Type B pancreatic cell (in vitro differentiated cells): ENCODE data around the gene ROR2. TPM values are rescaled to one million over a fixed set of nuclear protein-coding genes. Genes with fewer than 3 reads are reported as not detected.

Experiments
- DNase-seq: peaks from one replicate; pipeline ENCODE4 v3.0.0; 2021; ENCODE audit warnings: mixed read lengths; ENCODE audit not compliant: unreplicated experiment; ENCODE audit errors: extremely low spot score
- H3K27ac Mint-ChIP-seq: 2 replicates; pipeline ENCODE4 v1.8.0; 2021; ENCODE audit warnings: mild to moderate bottlenecking, mixed read lengths
- H3K27me3 Mint-ChIP-seq: 2 replicates; pipeline ENCODE4 v1.8.0; 2021; ENCODE audit warnings: mixed read lengths
- H3K36me3 Mint-ChIP-seq: 2 replicates; pipeline ENCODE4 v1.8.0; 2021; ENCODE audit warnings: mixed read lengths
- H3K4me1 Mint-ChIP-seq: one replicate; pipeline ENCODE4 v1.8.0; 2021; ENCODE audit warnings: mixed read lengths; ENCODE audit not compliant: unreplicated experiment
- H3K4me3 Mint-ChIP-seq: 2 replicates; pipeline ENCODE4 v1.8.0; 2021; ENCODE audit warnings: mild to moderate bottlenecking, mixed read lengths
- H3K9me3 Mint-ChIP-seq: 2 replicates; pipeline ENCODE4 v1.8.0; 2021; ENCODE audit warnings: mixed read lengths
- CTCF ChIP-seq: fragments of 200-600 bp; sonication (generic); conservative IDR thresholded peaks from 2 replicates; pipeline ENCODE4 v1.5.0; 2021; ENCODE audit warnings: antibody characterized with exemption, mild to moderate bottlenecking
- total RNA-seq: library from RNA; stranded (reverse); gene quantifications from 2 replicates; pipeline ENCODE4 v1.2.1, GENCODE V29; 2021; ENCODE audit warnings: low replicate concordance

The ROR2 gene
- total RNA-seq, 1 donor from 2014 or later: 48.9 TPM

- no peaks in the 10 kb centered on the region for H3K4me1 Mint-ChIP-seq
- TF ChIP-seq CTCF: no peak
- H3K27ac Mint-ChIP-seq: no peak overlapping the region
- no peaks in the 10 kb centered on the region for H3K27me3 Mint-ChIP-seq
- no peak for DNase-seq
- H3K4me3 Mint-ChIP-seq: no peak overlapping the region
- peaks cover 7% of the 10 kb centered on the region for H3K9me3 Mint-ChIP-seq
- no peaks in the 10 kb centered on the region for H3K36me3 Mint-ChIP-seq
Measured at GRCh38 chr9:91711755-91712601, 238.1 kb downstream of the ROR2 start.

GRCh38 chr9:91710158-91710557 lies 239.9 kb downstream of the ROR2 start:
- no peak for DNase-seq
- H3K9me3 Mint-ChIP-seq: peaks cover 5% of the 10 kb centered on the region
- no peaks in the 10 kb centered on the region for H3K27me3 Mint-ChIP-seq
- H3K4me3 Mint-ChIP-seq: no peak overlapping the region
- H3K4me1 Mint-ChIP-seq: no peaks in the 10 kb centered on the region
- peaks cover 5% of the 10 kb centered on the region for H3K36me3 Mint-ChIP-seq
- H3K27ac Mint-ChIP-seq: no peak overlapping the region
- TF ChIP-seq CTCF: no peak

- peaks cover 21% of the 10 kb centered on the region for H3K9me3 Mint-ChIP-seq
- H3K36me3 Mint-ChIP-seq: peaks cover 5% of the 10 kb centered on the region
- no peaks in the 10 kb centered on the region for H3K27me3 Mint-ChIP-seq
- no peaks in the 10 kb centered on the region for H3K4me1 Mint-ChIP-seq
- no peak overlapping the region for H3K27ac Mint-ChIP-seq
- TF ChIP-seq CTCF: no peak
- no peak overlapping the region for H3K4me3 Mint-ChIP-seq
- DNase-seq: no peak
Measured at GRCh38 chr9:91705386-91705785, 244.6 kb downstream of the ROR2 start.

GRCh38 chr9:91700475-91700874 lies 249.6 kb downstream of the ROR2 start:
- Mint-ChIP-seq H3K27me3 (no peaks in the 10 kb centered on the region), H3K9me3 (peaks cover 19% of the 10 kb centered on the region), H3K4me1 (peaks cover 5% of the 10 kb centered on the region), H3K27ac (no peak overlapping the region), H3K4me3 (no peak overlapping the region), H3K36me3 (peaks cover 2% of the 10 kb centered on the region)
- no peak for TF ChIP-seq CTCF
- no peak for DNase-seq

GRCh38 chr9:91698266-91698665 lies 251.8 kb downstream of the ROR2 start:
- H3K27me3 Mint-ChIP-seq: no peaks in the 10 kb centered on the region
- no peak overlapping the region for H3K27ac Mint-ChIP-seq
- no peak for TF ChIP-seq CTCF
- DNase-seq: no peak
- peaks cover 14% of the 10 kb centered on the region for H3K4me1 Mint-ChIP-seq
- no peak overlapping the region for H3K4me3 Mint-ChIP-seq
- peaks cover 16% of the 10 kb centered on the region for H3K9me3 Mint-ChIP-seq
- no peaks in the 10 kb centered on the region for H3K36me3 Mint-ChIP-seq
